ENCODE results near the gene COPS6.
"Not testable (repeated sequence)": the region's sequence is repeated elsewhere in the genome, so short reads cannot be mapped to it uniquely, and the experiment has no call there.

The COPS6 gene

DNA sequence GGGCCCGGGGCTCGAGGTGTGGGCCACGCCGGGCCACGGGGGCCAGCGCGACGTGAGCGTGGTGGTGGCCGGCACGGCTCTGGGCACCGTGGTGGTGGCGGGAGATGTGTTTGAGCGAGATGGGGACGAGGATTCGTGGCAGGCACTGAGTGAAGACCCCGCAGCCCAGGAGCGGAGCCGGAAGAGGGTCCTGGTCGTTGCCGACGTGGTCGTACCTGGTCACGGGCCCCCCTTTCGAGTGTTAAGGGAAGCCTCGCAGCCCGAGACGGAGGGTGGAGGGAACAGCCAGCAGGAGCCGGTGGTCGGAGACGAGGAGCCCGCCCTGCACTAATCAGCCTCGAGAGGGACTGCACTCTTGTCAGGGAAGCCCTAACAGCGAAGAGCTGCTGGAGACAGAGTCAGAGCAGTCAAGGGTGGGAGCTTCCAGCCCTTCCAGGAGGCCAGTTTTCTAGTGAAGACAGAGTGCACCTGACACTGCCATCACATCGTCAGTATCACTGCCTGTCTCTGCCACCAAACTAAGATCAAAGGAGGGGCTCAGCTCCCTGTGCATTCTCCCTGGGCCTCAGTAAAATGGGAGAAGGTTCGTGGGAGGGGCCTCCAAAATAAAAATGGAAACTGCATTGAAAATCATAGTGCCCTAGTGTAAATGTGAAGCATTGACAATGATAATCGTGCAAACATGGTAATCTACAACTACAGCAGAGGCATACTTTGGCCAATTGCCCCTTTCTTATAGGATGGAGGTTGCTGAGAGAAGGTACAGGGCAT is 39.3 kb downstream of the COPS6 start:
- no peak for DNase-seq

DNA sequence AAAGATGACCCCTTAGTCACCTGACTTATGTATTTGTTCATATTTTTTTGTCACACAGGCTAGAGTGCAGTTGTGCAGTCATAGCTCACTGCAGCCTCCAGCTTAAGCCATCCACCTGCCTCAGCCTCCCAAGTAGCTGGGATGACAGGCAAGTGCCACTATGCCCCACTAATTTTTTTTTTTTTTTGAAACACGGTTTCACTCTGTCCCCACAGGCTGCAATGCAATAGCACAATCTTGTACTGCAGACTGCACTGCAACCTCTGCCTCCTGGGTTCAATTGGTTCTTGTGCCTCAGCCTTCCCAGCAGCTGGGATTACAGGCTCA is 39.8 kb downstream of the COPS6 start:
- DNase-seq, result no peak

DNA sequence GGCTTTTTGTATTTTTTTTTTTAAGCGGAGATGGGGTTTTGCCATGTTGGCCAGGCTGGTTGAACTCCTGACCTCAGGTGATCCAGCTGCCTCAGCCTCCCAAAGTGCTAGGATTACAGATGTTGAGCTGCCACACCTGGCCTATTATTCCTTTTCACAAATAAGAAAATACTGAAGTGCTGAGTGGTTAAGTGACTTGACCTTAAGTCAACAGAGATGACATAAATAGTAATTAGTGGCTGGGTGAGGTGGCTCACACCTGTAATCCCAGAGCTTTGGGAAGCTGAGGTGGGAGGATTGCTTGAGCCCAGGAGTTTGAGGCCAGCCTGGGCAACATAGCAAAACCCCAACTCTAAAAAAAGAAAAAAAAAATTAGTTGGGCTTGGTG is 41.4 kb downstream of the COPS6 start:
- not testable (repeated sequence) for DNase-seq

DNA sequence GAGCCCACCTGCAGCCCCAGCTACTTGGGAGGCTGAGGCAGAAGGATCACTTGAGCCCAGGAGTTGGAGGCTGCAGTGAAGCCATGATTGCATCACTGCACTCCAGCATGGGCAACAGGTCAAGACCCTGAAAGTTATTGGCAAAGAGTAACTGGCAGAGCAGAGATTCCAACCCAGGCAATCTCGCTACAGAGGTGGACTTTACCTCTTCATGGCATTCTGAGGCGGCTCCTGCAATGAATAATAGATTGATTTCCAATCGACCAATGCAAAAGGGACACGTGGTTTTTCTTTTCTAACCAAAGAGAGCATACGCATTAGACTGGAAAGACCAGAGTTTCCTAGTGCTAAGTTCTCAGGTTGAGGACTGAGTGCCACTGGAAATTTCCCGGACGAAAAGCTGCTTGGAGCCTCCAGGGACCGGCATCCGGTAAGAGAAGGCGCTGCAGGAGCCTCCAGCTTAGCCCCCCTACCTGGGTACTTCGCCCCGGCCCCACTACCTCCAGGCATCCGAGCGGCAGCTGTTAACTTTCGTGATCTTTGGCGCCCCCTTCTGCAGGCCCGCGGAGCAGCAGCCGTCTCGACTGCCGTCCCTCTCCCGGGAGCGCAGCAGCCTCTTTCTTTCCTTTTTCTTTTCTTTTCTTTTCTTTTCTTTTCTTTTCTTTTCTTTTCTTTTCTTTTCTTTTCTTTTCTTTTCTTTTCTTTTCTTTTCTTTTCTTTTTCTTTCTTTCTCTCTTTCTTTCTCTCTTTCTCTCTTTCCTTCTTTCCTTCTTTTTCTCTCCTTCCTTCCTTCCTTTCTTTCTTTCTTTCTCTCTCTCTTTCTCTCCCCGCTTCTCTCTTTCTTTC is 42.1 kb downstream of the COPS6 start:
- DNase-seq, result peak; percentile 66

DNA sequence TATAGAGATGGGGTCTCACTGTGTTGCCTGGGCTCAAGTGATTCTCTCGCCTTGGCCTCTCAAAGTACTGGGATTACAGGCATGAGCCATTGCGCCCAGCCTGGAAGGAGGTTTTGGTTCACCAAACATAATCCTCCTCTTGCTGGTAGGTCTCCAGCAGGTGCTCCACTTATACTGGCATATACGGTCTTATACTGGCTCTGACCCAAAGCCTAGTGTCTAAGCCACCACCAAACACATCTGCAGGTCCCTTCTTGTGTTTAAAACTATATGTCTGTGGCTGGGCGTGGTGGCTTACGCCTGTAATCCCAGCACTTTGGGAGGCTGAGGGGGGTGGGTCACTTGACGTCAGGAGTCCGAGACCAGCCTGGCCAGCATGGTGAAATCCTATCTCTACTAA is 43.4 kb downstream of the COPS6 start:
- DNase-seq, result no peak

DNA sequence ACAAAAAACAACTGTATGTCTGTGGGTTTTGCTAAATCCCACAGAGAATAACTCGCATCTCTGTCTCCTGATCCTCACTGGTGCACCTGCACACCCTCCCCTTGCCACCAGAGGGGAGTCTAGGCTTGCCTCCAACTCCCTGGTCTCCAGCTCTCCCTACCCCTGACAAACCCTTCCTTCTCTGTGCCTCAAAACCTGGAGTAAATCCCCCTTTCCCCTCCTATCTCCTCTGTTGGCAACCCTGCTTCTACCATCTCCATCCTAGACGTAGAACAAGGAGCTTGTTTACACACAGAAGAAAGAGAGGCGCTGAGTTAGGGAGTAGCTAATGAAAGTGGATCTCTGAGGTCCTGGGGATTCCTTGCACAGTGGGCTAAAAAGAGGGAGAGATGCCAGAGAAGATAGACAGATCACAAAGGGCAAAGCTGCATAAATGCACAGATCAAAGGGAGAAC is 44.0 kb downstream of the COPS6 start:
- peak; percentile 63 for DNase-seq

DNA sequence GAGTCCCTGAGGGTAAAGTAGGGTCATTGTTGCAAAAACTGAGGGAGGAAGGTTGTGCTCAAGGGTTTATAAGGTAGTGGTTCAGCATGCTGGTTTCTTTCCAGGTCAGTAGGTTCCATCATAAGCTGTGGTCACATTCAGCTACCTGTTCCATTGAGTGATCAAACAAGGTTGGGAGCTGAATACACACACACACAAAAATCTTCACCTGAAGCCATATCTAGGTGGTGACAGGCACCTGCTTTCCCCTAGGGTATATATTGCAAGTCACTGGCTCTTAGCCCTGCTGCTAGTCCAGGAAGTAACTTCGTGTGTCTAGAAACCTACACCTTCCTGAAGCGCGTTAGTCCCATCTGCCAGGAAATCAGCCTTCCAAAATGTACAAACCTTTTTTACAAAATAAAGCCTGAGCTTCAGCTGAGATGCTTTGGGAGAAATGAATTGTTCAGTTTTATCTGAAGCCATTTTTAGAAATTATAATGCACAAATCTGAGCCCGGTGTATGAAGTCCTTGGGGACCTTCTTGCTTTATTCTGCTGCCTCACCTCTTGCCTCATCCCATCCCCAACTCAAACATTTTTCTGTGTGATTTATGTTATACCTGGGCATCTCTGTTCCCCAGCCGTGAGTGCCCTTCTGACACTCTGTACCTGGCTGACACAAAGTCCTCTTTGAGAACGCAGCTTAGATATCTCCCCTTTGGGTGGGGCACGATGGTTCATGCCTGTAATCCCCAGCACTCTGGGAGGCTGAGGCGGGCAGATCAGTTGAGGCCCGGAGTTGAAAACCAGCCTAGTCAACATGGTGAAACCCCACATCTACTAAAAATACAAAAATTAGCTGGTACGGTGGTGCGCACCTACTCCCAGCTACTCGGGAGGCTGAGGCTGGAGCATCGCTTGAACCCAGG is 49.3 kb downstream of the COPS6 start:
- DNase-seq, result no peak

DNA sequence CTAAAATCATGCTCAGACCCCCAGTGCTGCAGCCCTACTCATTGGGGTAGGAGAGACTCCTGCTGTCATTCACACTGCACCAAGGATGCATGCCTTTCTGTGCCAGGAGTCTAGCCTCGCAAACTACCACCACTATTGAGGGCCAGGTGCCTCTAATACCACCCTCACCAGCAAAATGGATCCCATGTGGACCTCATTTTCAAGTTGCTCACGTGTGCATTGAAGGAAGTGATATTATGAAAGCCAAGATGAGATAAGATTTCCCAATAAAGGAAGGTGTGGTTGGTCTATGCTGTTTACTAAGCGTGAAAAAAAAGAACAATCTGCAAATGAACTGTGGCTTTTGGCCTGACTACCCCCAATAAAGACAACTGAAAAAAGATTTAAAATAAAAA is 52.8 kb downstream of the COPS6 start:
- DNase-seq, result no peak

All from NCI-H2227 treated with DMSO at 0.1 percent for 48 hours (cell line).